GM18519 (cell line): ENCODE measurements around the gene ITPR2.
A peak's percentile ranks its signal among the peaks of the same experiment; 100 is the strongest.
"Not testable (repeated sequence)": the region's sequence is repeated elsewhere in the genome, so short reads cannot be mapped to it uniquely, and the experiment has no call there.

ENCODE experiments used
- ATAC-seq: cut with Tn5 transposase; IDR thresholded peaks from one replicate; pipeline ENCODE4 v1.9.1; 2021; ENCODE audit warnings: mild to moderate bottlenecking, moderate library complexity; ENCODE audit not compliant: unreplicated experiment, low FRiP score

Gene ITPR2

GRCh38 chr12:26768611-26769603 lies 64.1 kb downstream of the ITPR2 start:
- ATAC-seq: no peak

- no peak for ATAC-seq
These were observed 65.1 kb downstream of the ITPR2 start for GRCh38 chr12:26767865-26768264.

GRCh38 chr12:26767116-26767515 lies 65.9 kb downstream of the ITPR2 start:
- ATAC-seq: no peak

- ATAC-seq: no peak
These were observed 70.8 kb downstream of the ITPR2 start for GRCh38 chr12:26762186-26762585.

- no peak for ATAC-seq
These were observed 71.2 kb downstream of the ITPR2 start for GRCh38 chr12:26761775-26762174.

GRCh38 chr12:26760657-26761293 lies 72.2 kb downstream of the ITPR2 start:
- no peak for ATAC-seq

- not testable (repeated sequence) for ATAC-seq
These were observed 77.6 kb downstream of the ITPR2 start for GRCh38 chr12:26755362-26755761.

GRCh38 chr12:26754148-26754547 lies 78.8 kb downstream of the ITPR2 start:
- no peak for ATAC-seq

- ATAC-seq: no peak
These were observed 81.8 kb downstream of the ITPR2 start for GRCh38 chr12:26751179-26751578.

GRCh38 chr12:26750531-26751175 lies 82.3 kb downstream of the ITPR2 start:
- ATAC-seq: peak; percentile 33

- ATAC-seq: peak; percentile 82
These were observed 83.2 kb downstream of the ITPR2 start for GRCh38 chr12:26749781-26750180.

GRCh38 chr12:26748741-26749431 lies 84.1 kb downstream of the ITPR2 start:
- ATAC-seq: peak; percentile 32

GRCh38 chr12:26748412-26748740 lies 84.6 kb downstream of the ITPR2 start:
- peak; percentile 14 for ATAC-seq

GRCh38 chr12:26746121-26746714 lies 86.8 kb downstream of the ITPR2 start:
- ATAC-seq: no peak

GRCh38 chr12:26744697-26745440 lies 88.1 kb downstream of the ITPR2 start:
- no peak for ATAC-seq

- ATAC-seq: no peak
These were observed 88.9 kb downstream of the ITPR2 start for GRCh38 chr12:26744042-26744626.

- ATAC-seq: no peak
These were observed 91.3 kb downstream of the ITPR2 start for GRCh38 chr12:26741584-26742227.

- no peak for ATAC-seq
These were observed 92.0 kb downstream of the ITPR2 start for GRCh38 chr12:26740991-26741390.

- no peak for ATAC-seq
These were observed 92.6 kb downstream of the ITPR2 start for GRCh38 chr12:26740348-26740747.
